Liver (tissue), 9 donors: Measurements from ENCODE around the gene MUS81. TPM values are rescaled to one million over a fixed set of nuclear protein-coding genes. Genes with fewer than 3 reads are reported as not detected.

ENCODE experiments used
- DNase-seq: peaks from one replicate; pipeline ENCODE4 v3.0.0-alpha.2; 2017; ENCODE audit warnings: low spot score
- H3K27ac ChIP-seq, 2 donors: one replicate each; pipeline ENCODE4 v1.7.0; 2013; ENCODE audit warnings: inconsistent platforms in 2 of 2, low read length in 2 of 2, control low read depth in 1 of 2, low read depth in 1 of 2, mild to moderate bottlenecking in 1 of 2
- H3K27me3 ChIP-seq, 4 donors: one replicate each; pipeline versions ENCODE4 v1.6.1 to v1.7.0; 2013; ENCODE audit warnings: low read length in 3 of 4, inconsistent platforms in 1 of 4, mild to moderate bottlenecking in 1 of 4, moderate library complexity in 1 of 4; ENCODE audit not compliant: control insufficient read depth in 4 of 4, insufficient read depth in 4 of 4
- H3K36me3 ChIP-seq, 4 donors: one replicate each; pipeline versions ENCODE4 v1.6.1 to v1.7.0; 2013; ENCODE audit warnings: low read length in 3 of 4, mild to moderate bottlenecking in 3 of 4, low read depth in 1 of 4, moderate library complexity in 1 of 4; ENCODE audit not compliant: control insufficient read depth in 4 of 4, insufficient read depth in 3 of 4
- H3K4me1 ChIP-seq, 4 donors: one replicate each; pipeline versions ENCODE4 v1.6.1 to v1.7.0; 2013; ENCODE audit warnings: low read length in 3 of 4, mild to moderate bottlenecking in 3 of 4, moderate library complexity in 1 of 4; ENCODE audit not compliant: control insufficient read depth in 4 of 4, insufficient read depth in 4 of 4
- H3K4me3 ChIP-seq, 3 donors: one replicate each; pipeline versions ENCODE4 v1.6.1 to v1.7.0; 2013; ENCODE audit warnings: low read length in 3 of 3, control low read depth in 1 of 3, low read depth in 1 of 3, mild to moderate bottlenecking in 1 of 3
- H3K9ac ChIP-seq, 2 donors: one replicate each; pipeline ENCODE4 v1.7.0; 2013; ENCODE audit warnings: low read length in 2 of 2, mild to moderate bottlenecking in 2 of 2, moderate library complexity in 2 of 2, control low read depth in 1 of 2, low read depth in 1 of 2
- H3K9me3 ChIP-seq, 4 donors: one replicate each; pipeline versions ENCODE4 v1.6.1 to v1.7.0; 2013; ENCODE audit warnings: low read length in 3 of 4; ENCODE audit not compliant: control insufficient read depth in 4 of 4
- EGR1 ChIP-seq, 2 donors: IDR thresholded peaks; 2 replicates each; pipeline ENCODE4 v1.6.1; 2016 to 2018; ENCODE audit warnings: antibody characterized with exemption in 2 of 2, low read depth in 2 of 2
- FOXA1 ChIP-seq: IDR thresholded peaks from 2 replicates; pipeline ENCODE4 v1.6.1; 2016; ENCODE audit warnings: antibody characterized with exemption
- FOXA2 ChIP-seq: IDR thresholded peaks from 2 replicates; pipeline ENCODE4 v1.6.1; 2016; ENCODE audit warnings: antibody characterized with exemption
- GABPA ChIP-seq, 2 donors: IDR thresholded peaks in 1 of 2; conservative IDR thresholded peaks in 1 of 2; 2 replicates each; pipeline ENCODE4 v1.6.1; 2016; ENCODE audit warnings: antibody characterized with exemption in 2 of 2, mild to moderate bottlenecking in 1 of 2, moderate library complexity in 1 of 2
- HNF4A ChIP-seq, 2 donors: conservative IDR thresholded peaks; 2 replicates each; pipeline ENCODE4 v1.6.1; 2016; ENCODE audit warnings: antibody characterized with exemption in 2 of 2, mild to moderate bottlenecking in 2 of 2
- HNF4G ChIP-seq: IDR thresholded peaks from 2 replicates; pipeline ENCODE4 v1.6.1; 2016; ENCODE audit warnings: antibody characterized with exemption
- NR2F2 ChIP-seq: IDR thresholded peaks from 2 replicates; pipeline ENCODE4 v1.6.1; 2016; ENCODE audit warnings: antibody characterized with exemption
- RAD21 ChIP-seq, 2 donors: IDR thresholded peaks; 2 replicates each; pipeline ENCODE4 v1.6.1; 2016; ENCODE audit warnings: antibody characterized with exemption in 2 of 2, mild to moderate bottlenecking in 2 of 2
- RXRA ChIP-seq, 2 donors: IDR thresholded peaks; 2 replicates each; pipeline ENCODE4 v1.6.1; 2017 to 2018; ENCODE audit warnings: antibody characterized with exemption in 2 of 2, mild to moderate bottlenecking in 1 of 2
- SP1 ChIP-seq: IDR thresholded peaks from 2 replicates; pipeline ENCODE4 v1.6.1; 2018; ENCODE audit warnings: antibody characterized with exemption, mild to moderate bottlenecking
- TAF1 ChIP-seq: conservative IDR thresholded peaks from 2 replicates; pipeline ENCODE4 v1.6.1; 2016; ENCODE audit warnings: antibody characterized with exemption, mild to moderate bottlenecking
- YY1 ChIP-seq: IDR thresholded peaks from 2 replicates; pipeline ENCODE4 v1.6.1; 2016; ENCODE audit warnings: antibody characterized with exemption, mild to moderate bottlenecking
- WGBS: extraction: QIAGEN DNeasy Blood & Tissue Kit; methylation state at CpG from one replicate; pipeline ENCODE4 v1.1.7; 2013; 5-methylcytosine and 5-hydroxymethylcytosine counted together
- polyA plus RNA-seq, 2 donors: library from polyadenylated mRNA; stranded (reverse) in 1 of 2; unstranded in 1 of 2; fragments of 200-250 nt in 1 of 2; fragments of >200 nt in 1 of 2; fragmentation: Nextera tagmentation in 1 of 2; extraction: Ambion mirVana in 1 of 2; gene quantifications; one replicate each; pipeline versions ENCODE4 v1.2.1 to v1.2.3, GENCODE V29; 2013 to 2015
- total RNA-seq, 2 donors: library from RNA; depleted of rRNA; stranded (reverse); fragments of >200 nt; gene quantifications; one replicate each; pipeline ENCODE4 v1.2.3, GENCODE V29; 2014
- TF ChIP-seq, protein P1 (sequence below): fragments of 150-350 bp; IDR thresholded peaks from 2 replicates; pipeline ENCODE4 v1.5.1; 2017; ENCODE audit warnings: improper control_type of control experiment, low read depth, low read length; ENCODE audit not compliant: missing input control
- TF ChIP-seq, protein P2 (sequence below): IDR thresholded peaks from 2 replicates; pipeline ENCODE4 v1.6.1; 2016; ENCODE audit warnings: antibody characterized with exemption
- TF ChIP-seq, protein P3 (sequence below): IDR thresholded peaks from 2 replicates; pipeline ENCODE4 v1.6.1; 2016; ENCODE audit warnings: antibody characterized with exemption, mild to moderate bottlenecking
- TF ChIP-seq, protein P4 (sequence below): IDR thresholded peaks from 2 replicates; pipeline ENCODE4 v1.6.1; 2016; ENCODE audit warnings: antibody characterized with exemption
- donor health status: healthy.
- donor health status: healthy.
- donor health status: healthy.
- donor health status: healthy.
- donor health status: healthy.

MUS81 gene
- total and polyA plus RNA-seq, 4 donors: 11.0 to 24.7 (median 16.5) TPM

DNA sequence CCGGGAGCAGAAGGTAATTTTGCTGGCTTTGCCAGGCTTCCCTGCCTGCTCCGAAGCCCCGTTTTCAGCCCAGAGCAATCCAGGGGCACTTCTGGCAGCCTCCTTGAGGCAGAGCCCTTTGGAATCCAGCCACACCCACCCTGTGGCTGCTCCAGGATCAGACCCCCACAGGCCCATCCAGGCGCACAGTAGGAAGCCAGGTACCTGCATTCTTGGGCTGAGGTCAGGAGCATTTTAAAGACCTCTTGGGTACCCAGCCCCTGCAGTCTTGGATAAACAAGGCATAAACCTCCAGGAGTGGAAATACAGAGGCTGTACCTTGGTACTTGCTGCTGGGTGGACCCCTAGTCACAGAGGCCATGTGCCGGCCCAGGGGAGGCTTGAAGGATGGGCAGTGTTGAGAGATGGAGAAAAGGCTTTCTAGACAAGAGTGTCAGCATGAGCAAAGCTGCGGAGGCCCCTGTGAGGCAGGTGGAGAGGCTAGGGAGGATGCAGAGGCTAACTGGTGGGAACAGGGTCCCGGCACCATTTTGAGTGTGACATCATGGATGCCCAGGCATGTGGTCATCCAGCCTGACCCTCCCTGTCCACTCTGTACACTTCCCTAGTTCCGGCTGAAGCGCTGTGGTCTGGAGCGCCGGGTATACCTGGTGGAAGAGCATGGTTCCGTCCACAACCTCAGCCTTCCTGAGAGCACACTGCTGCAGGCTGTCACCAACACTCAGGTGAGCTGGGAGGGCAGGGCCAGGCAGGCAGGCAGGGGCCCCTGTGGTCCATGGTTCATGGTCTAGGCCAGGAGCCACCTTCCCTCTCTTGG lies 3.9 kb downstream of the MUS81 start (continued):
- TF ChIP-seq, protein P1, sequence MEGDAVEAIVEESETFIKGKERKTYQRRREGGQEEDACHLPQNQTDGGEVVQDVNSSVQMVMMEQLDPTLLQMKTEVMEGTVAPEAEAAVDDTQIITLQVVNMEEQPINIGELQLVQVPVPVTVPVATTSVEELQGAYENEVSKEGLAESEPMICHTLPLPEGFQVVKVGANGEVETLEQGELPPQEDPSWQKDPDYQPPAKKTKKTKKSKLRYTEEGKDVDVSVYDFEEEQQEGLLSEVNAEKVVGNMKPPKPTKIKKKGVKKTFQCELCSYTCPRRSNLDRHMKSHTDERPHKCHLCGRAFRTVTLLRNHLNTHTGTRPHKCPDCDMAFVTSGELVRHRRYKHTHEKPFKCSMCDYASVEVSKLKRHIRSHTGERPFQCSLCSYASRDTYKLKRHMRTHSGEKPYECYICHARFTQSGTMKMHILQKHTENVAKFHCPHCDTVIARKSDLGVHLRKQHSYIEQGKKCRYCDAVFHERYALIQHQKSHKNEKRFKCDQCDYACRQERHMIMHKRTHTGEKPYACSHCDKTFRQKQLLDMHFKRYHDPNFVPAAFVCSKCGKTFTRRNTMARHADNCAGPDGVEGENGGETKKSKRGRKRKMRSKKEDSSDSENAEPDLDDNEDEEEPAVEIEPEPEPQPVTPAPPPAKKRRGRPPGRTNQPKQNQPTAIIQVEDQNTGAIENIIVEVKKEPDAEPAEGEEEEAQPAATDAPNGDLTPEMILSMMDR: no peak
- TF ChIP-seq RXRA (IDR thresholded peaks at IDR 0.05): no peak

DNA sequence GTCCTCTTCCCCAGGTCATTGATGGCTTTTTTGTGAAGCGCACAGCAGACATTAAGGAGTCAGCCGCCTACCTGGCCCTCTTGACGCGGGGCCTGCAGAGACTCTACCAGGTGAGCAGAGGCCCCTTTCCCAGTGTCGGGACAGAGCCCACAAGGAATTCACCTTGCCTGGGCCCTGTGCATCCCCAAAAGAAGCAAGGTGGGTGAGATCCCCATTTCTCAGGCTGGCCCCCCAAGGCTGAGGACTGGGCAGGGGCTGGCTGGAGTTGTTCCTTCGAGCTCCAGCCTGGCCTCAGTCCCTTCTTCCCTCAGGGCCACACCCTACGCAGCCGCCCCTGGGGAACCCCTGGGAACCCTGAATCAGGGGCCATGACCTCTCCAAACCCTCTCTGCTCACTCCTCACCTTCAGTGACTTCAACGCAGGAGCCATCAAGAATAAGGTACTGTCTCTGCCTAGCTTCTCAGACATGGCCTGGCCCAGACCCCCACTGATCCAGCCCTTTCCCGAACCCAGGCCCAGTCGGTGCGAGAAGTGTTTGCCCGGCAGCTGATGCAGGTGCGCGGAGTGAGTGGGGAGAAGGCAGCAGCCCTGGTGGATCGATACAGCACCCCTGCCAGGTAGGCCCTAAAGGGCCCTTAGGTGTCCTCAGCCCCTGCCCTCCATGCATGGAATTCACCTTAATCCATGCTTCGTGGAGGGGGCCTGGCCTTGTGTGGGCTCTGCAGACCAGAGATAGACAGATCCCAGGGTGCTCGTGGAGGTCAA lies 4.7 kb downstream of the MUS81 start:
- Histone ChIP-seq H3K27ac (no peak overlapping the region), H3K36me3 (peaks cover 16 to 42% (median 23%) of the 10 kb centered on the region in 4 donors), H3K9me3 (no peaks in the 10 kb centered on the region), H3K4me1 (peaks cover 9 to 16% (median 13%) of the 10 kb centered on the region in 4 donors), H3K9ac (no peak overlapping the region), H3K27me3 (no peaks in the 10 kb centered on the region), H3K4me3 (no peak overlapping the region)
- no peak for DNase-seq
- 90% methylated on average over 18 of the region's 18 CpGs for WGBS
- TF ChIP-seq GABPA (IDR thresholded peaks at IDR 0.05 in 1 of 2, conservative IDR thresholded peaks at IDR 0.05 in 1 of 2): no peak
- TF ChIP-seq, protein P1: no peak
- no peak for TF ChIP-seq FOXA1
- TF ChIP-seq HNF4G: no peak
- TF ChIP-seq HNF4A (conservative IDR thresholded peaks at IDR 0.05): no peak
- TF ChIP-seq, protein P2, sequence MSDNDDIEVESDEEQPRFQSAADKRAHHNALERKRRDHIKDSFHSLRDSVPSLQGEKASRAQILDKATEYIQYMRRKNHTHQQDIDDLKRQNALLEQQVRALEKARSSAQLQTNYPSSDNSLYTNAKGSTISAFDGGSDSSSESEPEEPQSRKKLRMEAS: no peak
- TF ChIP-seq SP1: no peak
- no peak for TF ChIP-seq FOXA2
- TF ChIP-seq YY1: no peak
- TF ChIP-seq RAD21 (IDR thresholded peaks at IDR 0.05): no peak
- TF ChIP-seq, protein P3, sequence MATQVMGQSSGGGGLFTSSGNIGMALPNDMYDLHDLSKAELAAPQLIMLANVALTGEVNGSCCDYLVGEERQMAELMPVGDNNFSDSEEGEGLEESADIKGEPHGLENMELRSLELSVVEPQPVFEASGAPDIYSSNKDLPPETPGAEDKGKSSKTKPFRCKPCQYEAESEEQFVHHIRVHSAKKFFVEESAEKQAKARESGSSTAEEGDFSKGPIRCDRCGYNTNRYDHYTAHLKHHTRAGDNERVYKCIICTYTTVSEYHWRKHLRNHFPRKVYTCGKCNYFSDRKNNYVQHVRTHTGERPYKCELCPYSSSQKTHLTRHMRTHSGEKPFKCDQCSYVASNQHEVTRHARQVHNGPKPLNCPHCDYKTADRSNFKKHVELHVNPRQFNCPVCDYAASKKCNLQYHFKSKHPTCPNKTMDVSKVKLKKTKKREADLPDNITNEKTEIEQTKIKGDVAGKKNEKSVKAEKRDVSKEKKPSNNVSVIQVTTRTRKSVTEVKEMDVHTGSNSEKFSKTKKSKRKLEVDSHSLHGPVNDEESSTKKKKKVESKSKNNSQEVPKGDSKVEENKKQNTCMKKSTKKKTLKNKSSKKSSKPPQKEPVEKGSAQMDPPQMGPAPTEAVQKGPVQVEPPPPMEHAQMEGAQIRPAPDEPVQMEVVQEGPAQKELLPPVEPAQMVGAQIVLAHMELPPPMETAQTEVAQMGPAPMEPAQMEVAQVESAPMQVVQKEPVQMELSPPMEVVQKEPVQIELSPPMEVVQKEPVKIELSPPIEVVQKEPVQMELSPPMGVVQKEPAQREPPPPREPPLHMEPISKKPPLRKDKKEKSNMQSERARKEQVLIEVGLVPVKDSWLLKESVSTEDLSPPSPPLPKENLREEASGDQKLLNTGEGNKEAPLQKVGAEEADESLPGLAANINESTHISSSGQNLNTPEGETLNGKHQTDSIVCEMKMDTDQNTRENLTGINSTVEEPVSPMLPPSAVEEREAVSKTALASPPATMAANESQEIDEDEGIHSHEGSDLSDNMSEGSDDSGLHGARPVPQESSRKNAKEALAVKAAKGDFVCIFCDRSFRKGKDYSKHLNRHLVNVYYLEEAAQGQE: no peak
- no peak for TF ChIP-seq EGR1 (IDR thresholded peaks at IDR 0.05; ENCODE audit: low read depth in 2 of 2)
- TF ChIP-seq, protein P4, sequence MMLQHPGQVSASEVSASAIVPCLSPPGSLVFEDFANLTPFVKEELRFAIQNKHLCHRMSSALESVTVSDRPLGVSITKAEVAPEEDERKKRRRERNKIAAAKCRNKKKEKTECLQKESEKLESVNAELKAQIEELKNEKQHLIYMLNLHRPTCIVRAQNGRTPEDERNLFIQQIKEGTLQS: no peak
- TF ChIP-seq TAF1: no peak
- TF ChIP-seq NR2F2: no peak
